Activated T-cell treated with anti-CD3 and anti-CD28 coated beads, Interleukin-2, amount 50 U/mL, for 48 hours (primary cell): ENCODE results near the gene NR4A2.

Source experiments
- DNase-seq, 2 experiments: peaks; one replicate each; pipeline ENCODE4 v3.0.0-alpha.2; 2020

NR4A2 gene

DNA sequence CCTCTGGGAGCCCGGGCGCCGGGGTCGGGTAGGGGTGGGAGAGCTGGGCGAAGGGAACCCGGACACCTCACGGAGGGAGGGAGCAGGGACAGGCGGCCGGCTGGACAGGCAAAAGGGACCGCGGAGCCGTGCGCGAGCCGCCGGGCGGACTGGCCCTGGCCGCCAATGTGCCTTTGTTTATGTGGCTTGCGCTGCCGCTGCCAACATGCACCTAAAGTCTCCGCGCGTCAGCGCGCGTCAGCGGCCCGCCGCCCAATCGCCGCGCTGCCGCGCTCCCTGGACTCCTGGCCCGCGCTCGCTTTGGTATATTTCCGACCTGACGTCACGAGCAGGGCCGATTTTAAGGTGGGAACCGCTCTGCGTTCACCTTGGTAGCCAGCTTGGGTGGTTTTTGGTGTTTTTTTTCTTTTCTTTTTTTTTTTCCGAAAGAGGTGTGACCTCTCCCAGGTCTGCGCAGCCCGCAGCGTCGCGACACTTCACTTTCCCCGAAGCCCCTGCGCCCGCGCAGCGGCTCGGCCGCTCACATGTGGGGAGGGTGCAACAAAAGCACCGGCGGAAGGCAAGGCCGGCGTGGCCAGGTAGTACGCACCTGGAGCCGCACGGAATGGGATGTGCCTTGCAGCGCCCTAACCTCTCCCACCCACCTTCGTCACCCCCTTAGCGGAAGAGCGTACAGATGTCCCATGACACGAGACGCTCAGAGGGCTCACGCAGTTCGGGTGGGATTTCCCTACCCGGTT lies at the start of gene NR4A2:
Gene NR4A2, minus strand, starts transcription at position 188 of the 740 bp plus-strand sequence. CDS start 2,535 bp downstream, outside the sequence.
- peak; percentile 86 to 89 for DNase-seq

DNA sequence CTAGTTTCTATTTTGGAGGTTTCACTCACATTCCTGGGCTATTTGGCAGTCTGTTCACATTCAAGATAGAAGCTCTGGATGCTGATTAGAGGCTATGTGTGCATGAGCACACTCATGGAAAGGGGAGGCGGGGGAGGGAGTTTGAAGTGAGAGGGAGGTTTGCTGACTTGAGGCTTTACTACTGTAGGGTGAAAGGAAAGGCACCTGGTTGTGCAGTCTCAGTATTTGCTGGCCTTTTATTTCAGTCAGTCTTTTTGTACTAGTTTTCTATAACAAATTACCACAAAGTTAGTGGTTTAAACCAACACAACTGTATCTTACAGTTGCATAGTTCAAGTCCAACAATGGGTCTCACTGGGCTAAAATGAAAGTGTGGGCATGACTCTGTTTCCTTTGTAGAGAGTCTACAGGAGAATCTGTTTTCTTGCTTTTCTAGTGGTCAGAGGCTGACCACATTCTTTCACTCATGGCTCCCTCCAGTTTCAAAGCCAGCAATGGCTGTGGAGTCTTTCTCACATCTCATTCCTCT lies 47.7 kb upstream of the NR4A2 start:
- no peak for DNase-seq

DNA sequence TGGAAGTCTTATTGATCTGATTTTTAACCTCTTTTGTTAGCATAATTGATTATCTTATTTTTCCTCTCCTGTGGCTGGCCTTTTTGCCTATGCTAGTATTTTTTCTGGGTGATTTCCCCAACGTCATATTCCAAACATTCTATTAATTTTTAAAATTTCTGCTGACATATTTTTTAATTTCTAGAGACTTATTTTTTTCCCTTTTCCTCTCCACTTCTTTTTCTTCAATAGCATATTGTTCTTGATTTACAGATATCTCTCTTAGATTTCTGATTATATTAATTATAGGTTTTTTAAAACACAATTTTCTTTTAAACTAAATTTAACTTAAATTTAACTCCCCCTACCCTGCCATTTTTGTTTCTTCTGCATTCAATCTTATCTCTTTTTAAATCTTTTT lies 47.2 kb upstream of the NR4A2 start:
- no peak for DNase-seq

DNA sequence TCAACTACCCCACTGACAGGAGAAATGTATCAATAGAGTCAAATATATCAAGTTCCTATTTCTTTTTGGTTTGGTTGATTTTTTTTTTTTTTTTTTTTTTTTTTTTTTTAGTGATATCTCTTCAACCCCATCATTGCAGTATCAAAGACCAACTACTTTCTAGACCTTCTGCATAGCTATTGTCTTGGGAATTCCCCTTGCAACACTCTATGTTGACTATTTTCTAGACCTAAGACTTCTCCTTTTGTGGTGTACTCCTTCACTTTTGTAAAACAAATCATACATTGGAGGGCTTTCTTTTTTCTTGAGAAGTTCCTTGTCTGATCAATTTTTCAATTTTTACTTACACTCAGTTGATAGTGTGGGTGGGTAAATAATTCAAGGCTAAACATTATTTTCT lies 46.5 kb upstream of the NR4A2 start:
- DNase-seq, result no peak

DNA sequence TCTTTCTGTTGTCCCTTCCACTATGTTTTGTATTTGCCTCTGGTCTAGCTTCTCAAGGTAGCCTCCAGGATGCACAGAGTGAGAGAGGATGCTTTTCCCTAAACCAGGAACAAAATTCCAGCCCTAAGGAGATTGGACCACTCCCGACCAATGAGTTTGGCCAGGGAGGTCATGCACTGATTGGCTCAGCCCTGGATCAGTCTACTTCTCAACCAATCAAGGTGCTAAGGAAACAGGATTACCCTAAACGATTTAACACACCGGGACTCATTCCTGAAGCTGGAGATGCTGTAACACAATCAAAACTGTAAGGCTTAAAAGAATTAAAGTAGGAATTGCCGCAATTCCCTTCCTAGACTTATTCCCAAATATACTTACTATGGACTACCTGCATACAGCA lies 34.2 kb upstream of the NR4A2 start:
- no peak for DNase-seq

DNA sequence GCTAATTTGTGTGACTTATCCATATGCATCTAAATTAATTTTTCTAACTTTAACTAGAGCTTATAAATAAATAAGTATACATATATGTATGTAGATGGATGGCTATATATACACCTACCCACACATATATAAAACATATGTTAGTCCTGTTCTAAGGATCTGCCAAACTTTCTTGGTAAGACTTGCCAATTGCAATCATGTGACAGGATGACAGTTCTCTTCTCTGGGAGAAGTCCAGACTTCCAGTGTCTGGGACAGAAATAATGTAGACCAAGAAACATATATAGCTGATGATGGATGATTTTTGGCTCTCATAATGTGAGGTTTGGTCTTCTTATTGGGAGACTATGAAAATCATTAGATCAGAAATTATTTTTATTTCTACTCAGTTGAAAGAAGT lies 30.6 kb upstream of the NR4A2 start:
- no peak for DNase-seq

DNA sequence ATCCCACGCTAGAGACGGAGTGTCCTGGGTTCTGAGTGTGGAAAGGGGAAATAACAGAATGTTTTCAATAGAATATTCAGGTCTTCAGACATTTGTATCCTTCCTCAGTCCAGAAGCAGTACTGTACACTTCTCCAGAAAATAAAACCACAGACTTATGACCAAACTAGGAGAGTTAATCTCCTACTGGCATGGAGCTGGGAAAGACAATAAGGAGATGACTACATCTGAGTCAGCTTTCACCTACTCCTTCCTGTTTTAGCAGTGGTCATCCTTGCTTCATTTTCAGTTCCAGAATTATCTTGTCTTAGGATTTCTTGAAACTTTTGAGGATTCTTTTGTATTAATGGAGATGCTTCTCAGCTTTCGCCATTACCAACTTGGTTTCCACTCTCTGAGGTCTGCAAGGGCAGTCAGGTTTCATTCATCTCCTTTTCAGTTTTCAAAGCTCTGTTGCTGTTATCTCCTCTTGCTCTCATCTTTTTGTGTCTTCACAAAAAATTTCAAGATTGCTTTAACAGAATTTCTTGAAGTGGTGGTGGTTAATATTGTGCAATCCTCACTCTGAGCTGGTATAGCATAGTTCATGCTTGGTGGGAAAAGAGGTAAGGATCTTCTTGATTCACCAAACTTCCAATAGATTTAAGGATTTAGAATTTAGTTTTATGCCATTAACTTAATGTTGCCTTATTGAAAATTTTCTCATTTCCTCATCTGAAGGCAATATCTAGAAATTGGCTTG lies 23.7 kb upstream of the NR4A2 start:
- DNase-seq, result no peak

DNA sequence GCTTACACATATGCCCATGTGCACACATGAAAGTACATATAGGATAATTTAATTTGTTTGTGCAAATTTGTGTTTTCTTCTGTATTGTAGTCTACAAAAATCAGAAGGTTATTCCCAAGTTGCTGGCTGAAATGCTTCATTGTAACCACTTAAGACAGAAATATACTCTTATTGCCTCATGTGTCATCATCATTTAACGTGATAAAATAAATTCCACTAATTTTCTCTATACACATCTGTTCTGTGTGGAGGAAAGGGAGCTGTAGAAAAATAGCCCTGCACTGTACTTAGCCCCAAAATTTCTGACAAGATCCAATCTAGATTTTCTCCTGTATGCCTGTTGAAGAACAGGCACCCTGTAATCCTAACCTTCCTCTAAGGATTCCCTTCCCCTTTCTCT lies 20.4 kb upstream of the NR4A2 start:
- no peak for DNase-seq

DNA sequence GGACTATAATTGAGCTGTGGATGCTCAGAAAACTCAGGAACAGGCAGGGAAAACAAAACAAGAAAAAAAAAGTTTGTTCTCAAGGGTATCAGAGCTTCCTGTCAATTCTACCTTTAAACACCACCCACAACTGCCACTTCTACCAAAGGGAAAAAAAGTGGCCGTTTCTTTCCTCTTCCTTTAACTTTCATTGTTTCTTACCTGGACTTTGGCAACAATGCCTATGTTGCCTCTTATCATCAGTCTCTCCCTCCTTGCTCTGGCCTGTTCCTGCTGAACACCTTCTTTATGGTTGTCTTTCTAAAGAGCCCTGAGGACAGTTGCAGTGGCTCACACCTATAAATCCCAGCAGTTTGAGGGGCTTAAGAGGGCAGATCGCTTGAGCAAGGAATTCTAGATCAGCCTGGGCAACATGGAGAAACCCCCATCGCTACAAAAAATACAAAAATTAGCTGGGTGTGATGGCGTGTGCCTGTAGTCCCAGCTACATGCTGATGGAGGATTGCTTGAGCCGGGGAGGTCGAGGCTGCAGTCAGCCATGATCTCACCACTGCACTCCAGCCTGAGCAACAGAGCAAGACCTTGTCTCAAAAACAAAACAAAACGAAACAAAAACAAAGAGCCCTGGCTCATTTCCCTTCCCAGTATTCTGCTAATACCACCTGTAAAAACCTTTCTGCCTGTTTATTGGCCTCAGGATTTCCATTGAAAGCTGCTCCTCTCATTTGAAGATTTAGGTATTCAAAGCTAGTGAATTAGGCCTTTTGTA lies 18.0 kb upstream of the NR4A2 start:
- DNase-seq, result no peak

DNA sequence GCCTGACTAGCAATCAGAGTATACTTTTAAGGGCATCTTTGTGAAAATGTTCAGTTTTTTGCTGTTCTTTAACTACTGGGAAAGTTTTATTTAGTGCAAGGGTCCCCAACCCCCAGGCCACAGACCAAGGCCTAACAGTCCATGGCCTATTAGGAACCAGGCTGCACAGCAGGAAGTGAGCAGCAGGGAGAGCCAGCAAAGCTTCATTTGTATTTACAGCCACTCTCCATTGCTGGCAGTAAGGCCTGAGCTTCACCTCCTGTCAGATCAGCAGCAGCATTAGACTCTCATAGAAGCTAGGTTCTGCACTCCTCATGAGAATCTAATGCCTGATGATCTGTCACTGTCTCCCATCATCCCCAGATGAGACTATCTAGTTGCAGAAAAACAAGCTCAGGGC lies 17.1 kb upstream of the NR4A2 start:
- no peak for DNase-seq

DNA sequence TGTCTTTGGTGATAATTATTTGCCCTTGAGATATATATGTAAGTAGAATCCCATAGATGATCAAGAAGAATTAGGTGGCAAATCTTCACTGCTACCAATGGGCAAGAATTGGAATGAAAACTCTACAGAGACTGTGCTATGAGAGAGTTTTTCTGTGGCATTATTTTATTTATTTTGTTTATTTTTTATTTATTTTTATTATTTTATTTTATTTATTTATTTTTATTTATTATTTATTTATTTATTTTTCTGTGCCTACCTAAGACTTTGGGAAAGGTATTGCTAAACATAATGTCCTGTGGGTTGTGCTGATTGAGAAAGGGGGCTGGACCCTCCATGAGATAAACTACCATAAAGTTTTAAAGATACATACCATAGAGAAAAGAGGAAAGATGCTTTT lies 16.6 kb upstream of the NR4A2 start:
- DNase-seq, result no peak

DNA sequence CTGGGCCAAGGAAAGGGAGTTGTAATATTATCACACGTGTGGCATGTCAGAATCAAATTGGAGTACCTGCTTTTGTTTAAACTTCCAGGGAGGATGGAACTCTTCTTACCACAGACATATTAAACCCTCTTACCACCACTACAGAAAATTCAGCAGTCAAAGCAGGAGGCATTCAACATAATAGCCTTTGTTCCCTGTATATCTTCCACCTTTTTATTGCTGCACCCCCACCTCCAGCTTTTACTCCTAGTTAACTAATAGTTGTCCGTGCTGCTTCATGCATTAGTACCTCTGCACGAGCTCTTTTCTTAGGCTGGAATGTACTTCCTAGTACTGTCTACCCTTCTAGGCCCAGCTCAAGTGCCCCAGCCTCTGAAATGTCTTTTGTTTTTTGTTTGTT lies 14.9 kb upstream of the NR4A2 start:
- DNase-seq, result no peak

DNA sequence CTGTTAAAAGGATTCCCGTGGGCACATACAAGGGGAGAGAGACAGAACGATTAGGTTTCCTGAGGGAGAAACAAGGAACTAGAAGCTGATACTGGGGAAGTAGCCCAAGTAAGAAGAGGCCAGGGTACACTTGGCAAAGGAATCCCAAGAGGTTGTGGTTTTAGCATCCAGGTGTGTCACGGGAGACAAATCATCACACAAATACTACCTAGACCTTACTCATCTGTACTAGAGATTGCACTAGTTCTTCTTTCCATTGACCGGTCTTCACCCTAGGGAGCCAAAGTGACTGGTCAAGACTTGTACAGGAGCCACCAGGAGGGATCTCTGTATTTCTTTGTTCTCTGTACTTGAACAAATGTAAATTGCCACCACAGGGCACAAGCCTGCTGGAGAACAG lies 14.2 kb upstream of the NR4A2 start:
- no peak for DNase-seq

DNA sequence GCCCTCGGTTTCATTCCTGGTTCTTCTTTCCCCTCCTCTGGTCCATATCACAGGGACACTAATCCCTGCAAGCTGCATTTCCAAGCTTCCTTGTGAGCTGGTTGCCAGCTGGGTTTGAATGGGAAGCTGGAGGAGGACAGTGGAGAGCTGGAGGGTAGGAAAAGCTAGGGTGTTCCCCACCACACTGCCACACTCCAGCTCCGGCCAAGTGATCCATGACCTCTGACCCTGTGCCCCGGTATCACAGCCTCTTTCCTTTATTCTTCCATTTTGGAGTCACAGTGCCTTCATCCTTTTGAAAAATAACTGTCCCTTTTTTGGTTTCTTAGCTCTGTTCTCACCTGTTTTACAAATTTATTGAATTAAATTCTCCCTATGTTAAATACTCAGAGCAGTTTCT lies 13.1 kb upstream of the NR4A2 start:
- DNase-seq, result no peak

DNA sequence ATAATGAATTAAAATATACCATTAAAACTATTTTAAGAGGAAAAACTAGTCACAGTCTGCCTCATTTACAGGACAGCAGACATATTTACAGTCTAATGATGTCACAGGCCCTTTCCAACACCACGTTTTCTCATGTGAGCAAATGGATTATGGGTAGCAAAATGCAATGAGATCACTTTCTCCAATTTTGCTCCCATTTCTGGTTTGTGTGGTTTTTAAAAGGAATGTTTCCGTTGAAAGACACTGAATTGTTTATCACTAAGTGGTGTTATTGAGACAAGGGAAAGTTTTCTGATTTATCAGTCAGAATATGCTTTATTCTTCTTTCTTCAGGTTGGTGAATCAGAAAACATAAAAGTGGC lies 11.4 kb upstream of the NR4A2 start:
- no peak for DNase-seq

DNA sequence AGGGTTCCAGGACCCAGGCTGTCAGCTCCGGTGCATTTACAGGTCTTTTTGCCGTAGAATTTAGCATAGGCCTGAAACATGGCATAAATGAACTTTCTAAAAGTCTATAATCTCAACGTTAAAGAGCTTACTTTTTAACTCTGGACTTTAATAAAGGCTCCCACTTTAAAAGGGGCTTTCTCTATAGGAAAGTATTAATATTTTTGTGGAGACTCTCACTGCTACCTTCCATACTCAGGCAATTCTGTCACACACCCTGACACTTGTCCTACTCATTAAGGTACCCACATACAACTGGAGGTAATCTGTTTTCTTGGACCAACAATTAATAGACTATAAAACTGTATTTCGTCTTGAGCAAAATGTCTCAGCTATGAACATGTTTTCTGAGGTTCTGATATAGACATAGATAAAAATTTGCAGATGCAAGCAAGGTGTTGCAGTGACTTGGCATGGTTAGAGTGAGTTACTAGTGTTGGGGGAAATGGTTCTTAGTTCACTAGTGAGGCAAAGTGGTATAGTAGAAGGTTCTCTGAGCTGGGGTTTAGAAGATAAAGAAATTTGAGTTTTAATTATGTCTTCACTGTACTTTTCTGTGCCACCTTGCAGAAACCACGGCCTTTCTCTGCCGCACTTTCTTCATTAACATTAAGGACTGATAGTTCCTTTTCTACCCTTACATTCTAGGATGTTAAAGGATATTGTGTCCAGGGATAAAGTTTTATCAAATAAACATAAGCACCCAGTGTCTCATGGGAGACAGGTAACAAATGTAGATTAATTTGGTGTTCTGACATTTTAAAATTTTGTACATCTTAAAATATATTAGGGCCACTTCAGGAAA lies 10.8 kb upstream of the NR4A2 start:
- no peak for DNase-seq

DNA sequence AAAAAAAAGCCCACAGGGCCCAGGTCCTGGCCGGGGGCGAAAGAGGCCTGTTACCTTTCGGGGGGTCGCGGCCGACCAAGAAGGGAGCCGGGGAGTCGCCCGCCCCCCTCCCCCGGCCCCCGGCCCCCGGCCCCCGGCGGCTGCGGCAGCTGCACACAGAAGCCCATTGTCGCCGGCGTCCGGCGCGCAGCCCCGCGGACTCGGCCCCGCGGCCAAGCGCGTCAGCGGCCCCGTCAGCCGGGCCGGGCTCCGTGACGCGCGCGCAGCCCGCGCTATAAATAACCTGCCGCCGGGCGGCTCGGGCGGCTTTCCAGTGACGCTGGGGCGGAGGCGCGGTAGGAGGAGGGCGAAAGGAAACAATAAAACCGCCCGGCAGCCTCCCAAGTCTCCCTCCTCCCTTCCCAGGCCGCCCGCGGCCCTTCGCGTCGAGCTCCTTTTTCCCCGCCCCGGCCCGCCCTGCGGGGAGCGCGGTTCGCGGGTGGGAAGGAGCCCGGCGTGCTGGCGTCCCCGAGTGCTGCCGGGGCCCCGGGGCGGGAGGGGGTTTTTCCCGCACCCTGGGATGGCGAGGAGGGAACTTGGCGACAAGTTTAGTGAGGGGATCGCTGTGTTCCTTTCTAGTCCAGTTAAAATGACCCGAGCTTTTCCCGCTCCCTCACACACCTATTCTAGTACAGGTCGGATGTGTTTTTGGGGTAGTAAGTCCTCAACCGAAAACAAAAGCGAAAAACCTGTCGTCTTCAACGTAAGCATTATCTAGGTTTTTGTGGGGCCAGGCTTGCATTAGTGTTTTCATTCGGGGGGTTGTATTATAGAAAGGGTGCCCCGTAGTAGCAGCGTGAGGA lies 10.0 kb upstream of the NR4A2 start:
- DNase-seq, result peak; percentile 89

DNA sequence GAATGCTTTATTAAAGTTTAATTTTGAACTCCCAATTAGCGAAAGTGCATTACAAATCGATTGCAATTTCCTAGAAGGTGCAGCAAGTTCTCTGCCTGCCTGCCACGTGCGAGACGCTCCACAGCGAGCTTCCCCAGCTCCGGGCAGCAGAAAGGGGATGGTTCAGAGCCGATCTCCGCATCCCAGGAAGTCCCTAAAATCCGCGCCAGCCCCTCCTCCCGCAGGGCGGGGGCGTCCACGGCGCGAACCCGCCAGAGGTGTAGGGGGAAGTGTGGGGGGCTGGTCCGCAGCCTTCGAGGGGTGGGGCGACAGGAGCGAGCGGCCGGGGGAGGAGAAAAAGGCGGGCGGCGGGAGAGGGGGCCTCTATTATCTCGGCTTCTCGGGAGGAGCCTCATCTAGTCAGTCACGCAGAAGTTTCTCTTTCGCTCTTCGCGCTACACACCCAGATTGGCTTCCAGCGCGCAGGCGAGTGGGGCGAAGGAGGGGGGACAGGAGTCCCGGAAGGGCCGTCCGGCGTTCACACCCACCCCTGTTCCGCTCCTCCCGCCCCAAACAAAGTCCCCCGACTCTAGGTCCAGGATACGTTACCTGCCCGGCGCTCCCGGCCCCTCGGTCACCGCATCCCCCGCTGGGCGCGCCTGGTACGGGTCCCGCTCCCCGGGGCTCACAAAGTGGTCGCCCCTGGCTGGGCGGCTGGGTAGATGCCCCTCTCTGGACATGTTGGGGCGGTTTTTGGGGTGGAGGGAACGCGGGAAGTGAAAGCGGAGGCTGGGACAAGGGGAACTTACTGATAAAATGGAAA lies 9.1 kb upstream of the NR4A2 start:
- DNase-seq, result peak; percentile 91 to 92

DNA sequence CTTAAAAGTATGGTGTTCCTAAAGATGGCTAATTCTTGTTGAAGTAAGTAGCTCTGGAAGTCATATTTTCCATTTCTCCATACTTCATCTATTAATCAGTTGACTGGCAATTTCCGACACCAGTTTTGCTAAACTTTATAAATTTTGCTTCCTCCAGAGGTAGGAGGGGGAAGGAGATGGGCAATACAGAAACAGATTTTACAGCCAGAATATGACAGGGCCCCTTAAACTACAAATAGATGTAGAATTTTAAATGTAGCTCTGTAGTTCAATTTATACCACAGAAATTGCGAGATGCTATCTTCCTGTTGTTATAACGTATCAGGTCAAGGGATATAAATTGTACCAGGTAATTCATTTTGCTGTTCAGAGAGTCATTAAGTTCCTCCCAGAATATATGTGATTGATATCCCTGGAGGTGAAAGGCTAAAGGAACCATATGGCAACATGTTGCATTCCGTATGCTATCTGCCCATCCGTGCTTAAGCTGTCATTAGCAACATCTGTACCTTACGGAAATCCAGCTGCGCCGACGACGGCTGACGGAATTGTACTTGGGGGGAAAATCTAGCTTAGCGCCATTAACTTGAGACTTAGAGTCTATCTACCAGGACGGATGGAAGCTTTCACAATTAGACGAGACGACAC lies 8.4 kb upstream of the NR4A2 start:
- no peak for DNase-seq

DNA sequence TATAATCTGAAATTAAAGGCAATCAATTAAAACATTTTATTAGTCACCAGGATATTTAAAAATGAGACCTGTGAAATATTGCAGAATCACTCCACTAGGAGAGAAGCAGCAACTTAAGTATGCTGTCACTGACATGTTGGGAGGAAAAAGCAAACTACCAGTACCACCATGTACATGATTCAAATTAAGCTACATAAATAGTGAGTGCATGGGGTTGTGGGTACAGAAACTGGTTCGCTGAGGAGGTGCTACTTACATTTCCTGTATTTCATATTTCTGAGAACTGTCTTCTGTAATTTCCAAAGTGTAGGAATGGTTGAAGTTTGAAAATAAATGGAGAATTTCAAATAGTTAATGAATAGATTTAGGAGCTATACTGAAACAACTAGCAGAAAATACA lies 7.9 kb upstream of the NR4A2 start:
- DNase-seq, result no peak
